Measurements from ENCODE around the gene FIGLA.

DNA sequence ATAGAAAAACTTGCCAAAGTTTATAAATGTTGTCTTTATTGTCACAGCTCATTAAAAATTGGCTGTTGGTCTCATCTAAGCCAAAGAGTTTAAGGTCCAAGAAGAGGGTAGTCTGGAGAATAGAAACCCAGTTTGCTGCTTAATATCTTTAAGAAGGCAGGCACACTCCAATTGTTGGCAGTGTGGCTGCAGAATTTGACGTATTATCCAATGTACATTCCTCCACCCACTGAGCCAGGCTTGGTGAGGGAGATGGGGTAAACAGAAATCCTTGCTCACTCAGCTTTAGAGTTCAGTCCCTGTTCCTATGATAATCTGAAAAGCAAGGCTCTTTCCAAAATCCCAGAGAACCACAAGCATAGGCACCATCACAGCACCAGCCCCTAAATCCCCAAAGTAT is 11.8 kb downstream of the FIGLA start:
- TF ChIP-seq CTCF (conservative IDR thresholded peaks at IDR 0.05 in 1 of 2, IDR thresholded peaks at IDR 0.05 in 1 of 2; ENCODE audit: low read depth in 1 of 2, low read length in 2 of 2) (no peak), EZH2 (IDR thresholded peaks at IDR 0.05; ENCODE audit: low read length, missing control alignments) (no peak)
